NCI-H2107 treated with DMSO at 0.1 percent for 48 hours (cell line): ENCODE measurements around the gene APOO.

Experiments used
- DNase-seq: peaks from one replicate; lab custom pipeline; 2025; ENCODE audit not compliant: unreplicated experiment; lab: John Stamatoyannopoulos, UW

APOO gene

GRCh38 chrX:23907498-23908218 lies at the start of gene APOO, which contains the start of gene CXorf58:
Gene APOO, minus strand, starts transcription at chrX:23907938. Its CDS starts 236 bp downstream, at chrX:23907702.
Gene CXorf58, plus strand, starts transcription at chrX:23908006. Its CDS starts 2,297 bp downstream, at chrX:23910303.
- DNase-seq, result peak; percentile 92

- no peak for DNase-seq
Measured at GRCh38 chrX:23954396-23954795, 46.7 kb upstream of the APOO start.

GRCh38 chrX:23953908-23954269 lies 46.2 kb upstream of the APOO start:
- DNase-seq, result no peak

- DNase-seq, result peak; percentile 17
Measured at GRCh38 chrX:23952984-23953907, 45.5 kb upstream of the APOO start.

GRCh38 chrX:23952391-23952790 lies 44.7 kb upstream of the APOO start:
- no peak for DNase-seq

GRCh38 chrX:23945206-23945605 lies 37.5 kb upstream of the APOO start:
- no peak for DNase-seq

GRCh38 chrX:23944234-23944633 lies 36.5 kb upstream of the APOO start:
- no peak for DNase-seq

- DNase-seq, result no peak
Measured at GRCh38 chrX:23939203-23939602, 31.5 kb upstream of the APOO start.

GRCh38 chrX:23938690-23939089 lies 31.0 kb upstream of the APOO start:
- no peak for DNase-seq

GRCh38 chrX:23937100-23937499 lies 29.4 kb upstream of the APOO start:
- peak; percentile 14 for DNase-seq

- no peak for DNase-seq
Measured at GRCh38 chrX:23936180-23936579, 28.4 kb upstream of the APOO start.

- no peak for DNase-seq
Measured at GRCh38 chrX:23935106-23935505, 27.4 kb upstream of the APOO start.

GRCh38 chrX:23932046-23932445 lies 24.3 kb upstream of the APOO start:
- DNase-seq, result no peak

- no peak for DNase-seq
Measured at GRCh38 chrX:23930894-23931604, 23.3 kb upstream of the APOO start.

GRCh38 chrX:23926015-23926414 lies 18.3 kb upstream of the APOO start:
- DNase-seq, result no peak

- no peak for DNase-seq
Measured at GRCh38 chrX:23919706-23920320, 12.1 kb upstream of the APOO start.

GRCh38 chrX:23919148-23919547 lies 11.4 kb upstream of the APOO start:
- no peak for DNase-seq

GRCh38 chrX:23911126-23911835 lies 3.5 kb upstream of the APOO start:
- no peak for DNase-seq

GRCh38 chrX:23908219-23909004 lies 674 bp upstream of the APOO start:
- no peak for DNase-seq

- DNase-seq, result no peak
Measured at GRCh38 chrX:23907111-23907497, 634 bp downstream of the APOO start.
